ENCODE measurements around the gene TAF1A. TPM values are rescaled to one million over a fixed set of nuclear protein-coding genes. Genes with fewer than 3 reads are reported as not detected.

Gene TAF1A
- total RNA-seq, 1 donor from 2014 or later = 23.6 TPM

GRCh38 chr1:222601257-222601656 is 11.5 kb upstream of the TAF1A start:
- DNase-seq (ENCODE audit: low spot score in 2 of 2) (no peak), FAIRE-seq (no peak)

DNA sequence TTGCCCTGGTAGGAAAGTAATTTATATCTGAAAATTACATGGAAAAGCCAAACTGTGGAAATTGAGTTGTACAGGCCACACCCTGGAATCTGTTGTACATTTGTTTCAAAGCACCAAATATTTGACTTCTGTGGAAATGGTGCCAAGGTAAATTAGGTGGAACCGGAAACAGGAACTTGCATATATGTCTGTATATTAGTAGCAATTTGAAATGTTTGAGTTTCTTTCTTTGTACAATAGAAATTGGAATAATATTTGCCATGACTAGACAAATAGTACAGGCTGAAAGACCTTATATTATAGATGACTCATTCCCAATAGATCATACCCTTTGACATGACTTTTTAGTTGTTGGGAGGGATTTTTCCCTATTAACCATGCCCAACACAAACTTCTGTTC is 10.5 kb upstream of the TAF1A start:
- DNase-seq (ENCODE audit: low spot score in 2 of 2) (no peak), FAIRE-seq (no peak)

DNA sequence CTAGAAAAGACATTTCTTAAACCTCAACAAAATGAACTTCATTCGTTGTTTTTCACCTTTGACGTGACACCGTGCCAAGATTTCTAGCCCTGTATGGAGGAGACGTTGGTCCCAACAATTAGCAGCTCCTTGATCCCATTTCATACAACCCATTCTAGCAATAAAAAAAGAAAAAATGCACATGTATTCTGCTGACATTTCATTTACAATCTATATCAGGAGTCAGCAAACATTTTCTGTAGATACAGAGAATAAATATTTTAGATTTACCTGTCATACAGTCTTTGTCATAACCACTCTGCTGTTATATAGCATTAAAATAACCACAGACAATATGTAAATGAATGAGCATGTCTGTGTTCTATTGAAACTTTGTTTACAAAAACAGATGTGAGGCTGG is 7.0 kb upstream of the TAF1A start:
- DNase-seq (ENCODE audit: low spot score in 2 of 2) = no peak
- no peak for FAIRE-seq

DNA sequence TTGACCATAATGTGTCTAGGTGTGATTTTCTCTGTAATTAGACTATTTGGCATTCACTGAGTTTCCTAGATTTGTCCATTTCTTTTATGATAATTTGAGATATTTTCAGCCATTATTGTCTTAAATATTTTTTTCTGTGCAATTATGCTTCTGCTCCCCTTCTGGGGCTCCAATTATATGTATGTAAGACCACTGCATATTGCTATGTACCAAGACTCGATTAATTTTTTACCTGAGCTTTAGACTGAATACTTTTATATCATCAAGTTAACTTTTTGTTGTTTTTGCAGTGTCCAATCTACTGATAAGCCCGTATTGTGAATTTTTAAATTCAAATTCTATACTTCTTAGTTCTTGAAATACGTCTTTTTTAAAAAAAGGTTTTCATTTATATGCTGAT is 5.1 kb upstream of the TAF1A start:
- no peak for FAIRE-seq
- no peak for DNase-seq (ENCODE audit: low spot score in 2 of 2)

GRCh38 chr1:222592171-222592570 is 2.4 kb upstream of the TAF1A start:
- DNase-seq (ENCODE audit: low spot score in 2 of 2) = no peak

GRCh38 chr1:222588135-222588534 is 1.6 kb downstream of the TAF1A start:
- no peak for FAIRE-seq
- no peak for DNase-seq (ENCODE audit: low spot score in 2 of 2)

More at GRCh38 chr1:222592171-222592570, 2.4 kb upstream of the TAF1A start:
- FAIRE-seq = no peak

DNA sequence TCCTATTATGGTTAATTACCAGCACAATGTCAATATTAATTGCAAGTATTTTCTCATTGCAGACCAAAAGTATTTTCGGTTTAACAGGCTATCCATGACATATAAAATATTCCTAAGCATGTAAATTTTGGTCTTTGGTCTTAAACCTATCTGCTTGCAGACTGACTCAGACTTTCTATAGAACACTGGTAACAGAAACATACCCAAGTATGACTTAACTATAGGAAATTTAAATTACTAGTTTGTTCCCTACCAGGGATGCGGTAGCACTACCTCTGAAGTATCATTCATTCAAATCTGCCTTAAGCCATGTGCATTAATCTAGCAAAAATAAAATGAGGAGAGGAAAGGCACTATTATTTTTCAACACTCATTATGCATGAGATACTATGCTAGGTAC is 2.9 kb downstream of the TAF1A start:
- FAIRE-seq = no peak
- no peak for DNase-seq (ENCODE audit: low spot score in 2 of 2)

- FAIRE-seq = no peak
- DNase-seq (ENCODE audit: low spot score in 2 of 2) = no peak
These were observed 6.7 kb downstream of the TAF1A start for GRCh38 chr1:222583079-222583478.

- DNase-seq (ENCODE audit: low spot score in 2 of 2) (no peak), FAIRE-seq (no peak)
These were observed 7.5 kb downstream of the TAF1A start for GRCh38 chr1:222582099-222582774.

- FAIRE-seq (no peak), DNase-seq (ENCODE audit: low spot score in 2 of 2) (no peak)
These were observed 10.4 kb downstream of the TAF1A start for GRCh38 chr1:222579316-222579715.

DNA sequence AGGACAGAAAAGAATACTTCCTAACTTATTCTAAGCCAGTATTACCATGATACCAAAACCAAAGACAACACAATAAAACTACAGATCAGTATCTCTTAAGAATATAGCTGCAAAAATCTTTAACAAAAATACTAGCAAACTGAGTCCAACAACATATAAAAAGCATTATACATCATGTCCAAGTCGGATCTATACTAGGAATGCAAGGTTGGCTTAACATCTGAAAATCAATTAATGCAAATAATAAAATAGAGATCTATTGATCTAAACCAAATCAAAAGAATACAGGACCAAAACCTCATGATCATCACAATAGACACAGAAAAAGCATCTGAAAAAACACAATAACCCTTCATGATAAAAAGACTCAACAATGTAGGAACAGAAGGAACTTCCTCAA is 18.9 kb downstream of the TAF1A start:
- DNase-seq (ENCODE audit: low spot score in 2 of 2) = no peak
- FAIRE-seq = no peak

- DNase-seq (ENCODE audit: low spot score in 2 of 2) = no peak
- FAIRE-seq = no peak
These were observed 28.1 kb downstream of the TAF1A start for GRCh38 chr1:222561656-222562055.

- no peak for FAIRE-seq
- DNase-seq (ENCODE audit: low spot score in 2 of 2) = no peak
These were observed 32.2 kb downstream of the TAF1A start for GRCh38 chr1:222557574-222557973.

GRCh38 chr1:222557148-222557547 is 32.6 kb downstream of the TAF1A start:
- FAIRE-seq = no peak
- DNase-seq (ENCODE audit: low spot score in 2 of 2) = no peak

GRCh38 chr1:222555992-222556615 is 33.6 kb downstream of the TAF1A start:
- no peak for FAIRE-seq

GRCh38 chr1:222554177-222554576 is 35.6 kb downstream of the TAF1A start:
- DNase-seq (ENCODE audit: low spot score in 2 of 2) = no peak
- FAIRE-seq = no peak

More at GRCh38 chr1:222555992-222556615, 33.6 kb downstream of the TAF1A start:
- no peak for DNase-seq (ENCODE audit: low spot score in 2 of 2)

- FAIRE-seq (no peak), DNase-seq (ENCODE audit: low spot score in 2 of 2) (no peak)
These were observed 36.9 kb downstream of the TAF1A start for GRCh38 chr1:222552882-222553281.

DNA sequence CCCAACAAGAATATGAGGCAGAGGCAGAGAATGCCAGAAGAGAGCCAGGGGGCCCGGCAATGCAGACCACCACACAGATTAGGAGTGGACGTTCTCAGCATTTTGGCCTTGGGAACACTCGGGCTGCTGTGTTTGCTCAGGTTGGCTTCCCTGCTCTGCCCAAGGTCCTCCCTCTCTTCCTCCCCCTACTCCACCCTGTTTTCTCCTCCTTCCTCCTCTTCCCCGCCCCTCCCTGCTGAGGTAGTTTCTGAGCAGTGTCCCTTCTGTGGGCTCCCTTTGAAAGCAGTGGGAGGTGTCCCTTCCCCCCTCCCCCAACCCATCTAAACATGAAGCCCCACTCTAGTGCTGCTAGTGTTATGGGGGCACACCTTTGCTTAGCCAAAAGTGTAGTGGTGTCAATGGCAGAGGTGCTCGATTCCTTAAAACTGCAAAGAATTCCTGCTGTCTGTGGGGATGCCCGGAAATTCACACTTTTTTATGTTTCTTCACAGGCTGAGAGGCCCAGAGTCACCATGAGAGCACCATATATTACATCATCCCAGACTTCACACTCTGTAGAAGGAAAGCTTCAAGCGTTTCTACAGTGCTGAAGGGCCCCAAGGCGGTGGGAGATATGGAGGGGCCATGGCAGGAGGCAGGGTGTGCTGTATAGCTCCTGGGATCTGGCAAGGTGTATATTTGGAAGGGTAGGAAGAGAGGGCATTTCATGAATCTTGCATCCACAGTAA is 41.6 kb downstream of the TAF1A start, which contains the start of gene HHIPL2:
Gene HHIPL2 (minus strand): TSS at position 161 of the 728 bp plus-strand sequence. CDS start 60 bp downstream, at position 101.
- FAIRE-seq = no peak

GRCh38 chr1:222547260-222547614 is 42.5 kb downstream of the TAF1A start:
- DNase-seq (ENCODE audit: low spot score in 2 of 2) = no peak
- no peak for FAIRE-seq

More for the DNA sequence above, 41.6 kb downstream of the TAF1A start, which contains the start of gene HHIPL2:
- DNase-seq (ENCODE audit: low spot score in 2 of 2) = no peak

GRCh38 chr1:222546548-222547259 is 43.0 kb downstream of the TAF1A start:
- no peak for FAIRE-seq

DNA sequence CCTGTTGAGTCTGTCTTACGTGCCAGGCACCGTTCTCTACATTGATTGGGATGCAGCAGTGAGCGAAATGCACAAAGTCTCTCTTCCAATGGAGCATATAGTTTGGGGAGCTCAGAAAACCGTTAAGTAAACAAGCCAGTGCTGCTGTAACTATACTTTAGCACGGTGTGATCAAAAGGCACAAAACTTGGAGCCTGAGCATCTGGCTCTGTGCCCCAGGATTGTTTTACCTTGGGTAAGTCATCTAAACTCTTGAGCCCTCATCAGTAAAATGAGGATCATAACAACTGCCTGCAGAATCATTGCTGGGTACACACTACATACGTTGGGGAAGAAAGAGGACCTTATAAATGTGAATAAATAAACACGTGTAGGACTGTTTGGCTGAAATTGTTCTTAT is 43.6 kb downstream of the TAF1A start:
- DNase-seq (ENCODE audit: low spot score in 2 of 2) = no peak
- FAIRE-seq = no peak

More at GRCh38 chr1:222546548-222547259, 43.0 kb downstream of the TAF1A start:
- DNase-seq (ENCODE audit: low spot score in 2 of 2) = peak in 1 of 2 donors; percentile 18

Data from frontal cortex (tissue), 4 donors.